IPS-NIHi11 (cell line): ENCODE data around the gene CHMP6.
A peak's percentile ranks its signal among the peaks of the same experiment; 100 is the strongest.

Experiments used
- DNase-seq: peaks from one replicate; pipeline ENCODE4 v3.0.0; 2012; ENCODE audit warnings: mixed read lengths, low spot score

Gene CHMP6

DNA sequence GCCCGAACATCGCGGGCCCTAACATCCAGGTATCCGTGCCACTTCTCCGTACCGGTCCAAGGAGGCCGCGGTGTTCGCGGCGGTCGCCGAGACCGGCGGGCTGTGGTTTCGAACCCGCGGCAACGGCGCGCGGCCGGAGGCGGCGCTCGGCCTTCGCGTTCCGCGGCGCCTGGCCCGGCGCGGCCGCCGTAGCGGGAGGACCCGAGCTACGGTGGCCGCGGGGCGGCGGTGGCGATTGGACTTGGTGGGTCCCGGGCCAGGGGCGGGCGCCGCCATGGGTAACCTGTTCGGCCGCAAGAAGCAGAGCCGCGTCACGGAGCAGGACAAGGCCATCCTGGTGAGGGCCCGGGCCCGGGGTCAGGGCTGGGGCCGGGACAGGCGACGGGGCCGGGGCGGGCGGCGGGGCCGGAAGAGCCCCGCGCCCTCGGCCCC is at the start of gene CHMP6:
Gene CHMP6 (plus strand): TSS at position 197 of the 432 bp plus-strand sequence. CDS start 78 bp downstream, at position 275.
- peak; percentile 96 for DNase-seq

DNA sequence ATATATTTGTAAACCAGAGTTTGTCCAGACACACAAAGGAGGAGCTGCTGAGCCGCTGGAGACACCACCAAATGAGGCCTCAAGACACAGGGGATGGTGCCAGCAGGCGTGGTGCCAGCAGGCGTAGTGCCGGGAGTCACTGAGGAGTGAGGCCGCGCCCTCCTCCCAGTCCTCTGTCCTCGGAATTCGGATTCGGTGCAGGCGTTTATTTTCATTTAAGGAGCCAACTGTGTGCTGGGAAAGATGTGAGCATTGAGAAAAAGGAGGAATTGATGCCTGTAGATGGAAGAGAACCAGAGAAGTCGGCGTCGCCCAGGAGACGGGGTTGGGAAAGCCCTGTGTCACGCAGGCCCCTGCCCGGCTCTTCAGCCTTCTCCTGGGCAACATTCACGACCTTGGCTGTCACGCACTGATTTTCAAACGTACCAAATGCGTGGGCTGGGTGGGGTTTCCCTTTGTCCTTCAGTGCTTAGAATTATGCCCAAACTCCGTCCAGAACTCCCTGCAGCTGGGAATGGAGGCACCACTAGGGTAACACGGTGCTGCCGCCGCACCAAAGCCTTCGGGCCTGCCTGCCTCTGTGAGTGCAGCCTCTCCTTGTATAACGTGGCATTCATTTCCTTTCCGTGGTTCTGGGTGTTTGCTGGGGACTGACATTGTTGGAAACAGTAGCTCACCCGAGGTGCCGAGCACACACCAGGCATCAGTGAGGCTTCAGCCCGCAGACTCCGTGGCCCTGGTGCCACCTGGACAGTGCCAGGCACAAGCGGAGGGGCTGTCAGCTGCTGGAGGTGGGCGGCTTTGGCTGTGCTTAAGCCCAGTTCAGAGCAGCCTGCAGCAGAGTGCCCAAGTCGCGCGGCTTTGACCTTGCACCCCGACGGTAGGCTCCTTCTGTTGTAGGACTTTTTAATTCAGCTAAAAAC is 49.0 kb upstream of the CHMP6 start:
- DNase-seq: peak; percentile 35

DNA sequence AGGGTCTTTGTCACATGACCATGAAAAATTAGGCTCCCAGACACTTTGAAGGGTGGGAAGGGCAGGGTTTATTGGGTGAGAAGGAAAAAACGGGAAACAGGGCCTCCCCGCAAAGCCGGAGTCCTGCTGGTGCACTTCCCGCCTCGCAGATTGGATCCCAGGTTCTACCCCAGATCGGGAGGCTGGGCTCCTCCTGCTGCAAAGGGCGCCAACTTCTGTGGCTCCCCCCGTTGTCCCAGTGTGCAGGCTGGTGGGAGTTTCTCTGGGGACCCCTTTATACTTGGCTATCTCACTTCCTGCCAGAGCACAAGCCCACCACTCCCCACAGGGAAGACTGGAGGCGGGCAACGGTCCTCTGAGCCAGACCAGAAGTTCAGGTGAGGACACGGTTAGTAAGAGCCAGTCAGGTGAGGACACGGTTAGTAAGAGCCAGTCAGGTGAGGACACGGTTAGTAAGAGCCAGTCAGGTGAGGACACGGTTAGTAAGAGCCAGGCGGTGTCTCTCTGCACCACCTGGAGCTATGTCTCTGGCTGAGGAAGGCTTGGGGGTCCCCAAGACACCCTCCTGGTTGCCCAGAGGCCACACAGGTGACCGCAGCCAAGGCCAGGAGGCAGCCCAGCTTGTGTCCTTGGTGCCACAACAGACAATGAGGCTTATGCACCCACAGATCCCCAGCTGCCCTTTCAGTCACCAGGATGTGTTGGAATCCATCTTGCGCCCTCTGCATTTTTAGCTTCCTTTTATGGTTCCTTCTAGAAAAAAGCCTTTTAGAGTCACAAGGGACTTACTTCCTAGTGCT is 48.1 kb upstream of the CHMP6 start:
- no peak for DNase-seq

DNA sequence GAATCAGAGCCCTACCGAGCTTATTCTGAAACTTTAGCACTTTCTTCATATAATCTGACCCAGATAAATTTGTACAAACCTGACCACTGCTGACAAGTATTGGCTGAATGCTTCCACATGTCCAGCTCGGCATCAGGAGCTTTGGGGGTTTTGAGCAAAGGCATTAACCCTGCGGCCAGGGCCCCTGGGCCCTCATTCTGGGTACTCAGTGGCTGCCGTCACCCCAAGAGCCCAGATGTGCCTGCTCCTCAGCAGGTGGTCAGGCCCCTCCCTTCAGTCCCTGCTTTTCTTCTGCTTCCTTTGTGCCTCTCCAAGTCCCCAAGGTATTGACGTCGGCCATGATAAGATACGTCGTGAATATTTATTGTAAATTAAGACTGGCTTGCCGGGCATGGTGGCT is 47.3 kb upstream of the CHMP6 start:
- DNase-seq: no peak

DNA sequence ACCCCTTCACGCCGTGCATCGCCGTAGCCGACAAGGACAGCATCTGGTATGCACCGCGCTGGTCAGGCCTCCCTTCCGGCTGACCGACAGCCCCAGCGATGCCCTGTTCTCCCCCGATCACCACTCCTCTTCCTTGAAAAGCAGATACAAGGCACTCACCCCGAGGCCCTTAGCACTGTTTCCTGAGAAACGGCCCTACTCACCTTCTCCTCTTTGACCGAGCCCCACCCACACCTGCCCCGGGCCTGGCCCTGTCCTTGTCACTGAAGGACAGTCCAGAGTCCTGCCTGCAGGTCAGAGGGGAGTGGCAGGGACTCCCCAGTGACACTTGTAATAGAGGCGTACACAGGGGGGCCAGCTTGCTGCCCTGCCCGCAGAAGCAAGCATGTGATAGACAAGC is 45.9 kb upstream of the CHMP6 start:
- no peak for DNase-seq

DNA sequence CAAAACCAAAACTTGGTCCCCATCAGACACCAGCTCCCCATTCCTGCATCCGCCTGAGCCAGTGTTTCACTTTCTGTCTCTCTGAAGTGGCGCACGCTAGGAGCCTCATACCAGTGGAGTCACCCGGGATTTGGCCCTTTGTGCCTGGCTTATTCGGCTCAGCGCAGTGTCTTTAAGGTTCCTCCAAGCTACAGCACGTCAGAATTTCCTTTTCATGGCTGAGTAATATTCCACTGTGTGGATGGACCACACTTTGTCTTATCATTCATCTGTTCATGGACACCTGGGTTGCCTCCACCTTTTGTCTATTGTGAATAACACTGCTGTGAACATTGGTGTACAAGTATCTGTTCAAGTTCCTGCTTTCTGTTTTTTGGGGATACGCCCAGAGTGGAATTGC is 45.2 kb upstream of the CHMP6 start:
- DNase-seq: no peak

DNA sequence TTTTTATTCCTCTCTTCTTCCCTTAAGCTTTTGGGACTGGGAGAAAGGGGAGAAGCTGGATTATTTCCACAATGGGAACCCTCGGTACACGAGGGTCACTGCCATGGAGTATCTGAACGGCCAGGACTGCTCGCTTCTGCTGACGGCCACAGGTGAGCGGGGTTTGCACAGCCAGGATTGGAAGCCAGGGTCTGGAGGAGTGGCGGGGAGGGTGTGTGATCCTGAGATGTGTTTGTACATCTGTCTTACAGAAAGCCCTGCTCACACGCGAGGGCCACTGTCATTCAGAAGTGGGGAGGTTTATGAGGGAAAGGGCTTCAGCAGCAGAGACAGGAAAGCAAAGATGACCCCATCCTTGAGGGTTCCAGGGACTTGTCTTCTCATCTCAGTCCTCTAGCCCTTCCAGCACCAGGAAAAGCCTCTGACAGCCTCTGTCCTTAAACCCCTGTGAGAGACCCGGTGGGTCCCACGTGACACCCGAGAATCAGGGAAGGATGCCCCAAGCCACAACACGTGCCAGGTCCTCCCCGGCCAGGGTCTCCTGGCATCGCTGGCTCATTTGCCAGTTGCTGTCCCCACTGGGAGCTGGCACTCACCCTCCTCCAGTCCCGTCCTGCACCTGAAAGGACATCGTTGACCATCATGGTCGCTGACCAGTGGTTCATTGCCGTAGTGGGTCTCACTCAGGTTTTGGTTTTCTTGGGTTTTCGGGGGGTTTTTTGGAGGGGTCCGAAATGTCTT is 44.3 kb upstream of the CHMP6 start:
- DNase-seq: no peak

DNA sequence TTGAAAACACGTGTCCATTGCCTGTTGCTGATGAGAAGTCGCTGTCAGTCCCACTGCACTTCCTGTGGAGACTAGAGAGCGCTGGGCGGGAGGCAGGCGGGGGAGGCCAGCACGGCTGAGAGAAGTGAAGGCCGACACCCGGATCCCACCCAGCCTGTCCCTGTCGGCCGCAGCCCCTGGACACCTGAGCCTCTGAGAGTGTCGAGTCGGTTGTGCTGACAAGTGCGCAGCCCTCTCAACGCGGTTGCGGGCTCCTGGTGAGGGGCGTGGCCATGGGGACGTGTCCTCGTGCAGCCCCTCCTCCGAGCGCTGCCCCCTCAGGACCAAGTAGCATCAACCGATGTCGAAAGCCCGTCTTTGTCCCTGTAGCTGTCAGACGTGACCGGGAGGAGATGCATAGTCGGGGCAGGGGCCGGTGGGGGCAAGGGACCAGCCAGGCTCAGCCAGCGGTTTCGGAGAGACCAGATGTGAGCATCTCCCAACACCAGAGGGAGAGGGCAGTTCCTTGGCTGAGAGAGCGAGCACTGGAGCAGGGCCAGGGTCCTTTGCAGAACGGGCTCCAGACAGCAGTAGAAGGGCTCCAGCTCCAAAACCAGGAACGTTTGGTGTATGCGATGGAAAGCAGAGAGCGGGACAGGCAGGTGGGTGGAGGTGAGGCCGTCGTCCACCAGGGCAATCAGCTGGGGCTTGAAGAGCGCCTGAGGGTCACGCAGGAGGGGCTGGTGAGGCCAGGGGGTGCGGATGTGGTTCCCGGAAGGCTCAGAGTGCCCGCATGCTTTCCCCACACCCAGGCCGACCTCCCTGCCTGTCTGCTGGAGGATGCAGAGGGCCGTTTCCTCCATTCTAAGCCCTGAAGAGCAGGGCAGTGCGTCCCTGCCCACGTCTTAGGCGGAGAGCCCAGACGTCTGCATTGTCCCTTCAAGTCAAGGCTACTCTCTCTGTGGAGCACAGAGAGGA is 43.3 kb upstream of the CHMP6 start:
- no peak for DNase-seq

DNA sequence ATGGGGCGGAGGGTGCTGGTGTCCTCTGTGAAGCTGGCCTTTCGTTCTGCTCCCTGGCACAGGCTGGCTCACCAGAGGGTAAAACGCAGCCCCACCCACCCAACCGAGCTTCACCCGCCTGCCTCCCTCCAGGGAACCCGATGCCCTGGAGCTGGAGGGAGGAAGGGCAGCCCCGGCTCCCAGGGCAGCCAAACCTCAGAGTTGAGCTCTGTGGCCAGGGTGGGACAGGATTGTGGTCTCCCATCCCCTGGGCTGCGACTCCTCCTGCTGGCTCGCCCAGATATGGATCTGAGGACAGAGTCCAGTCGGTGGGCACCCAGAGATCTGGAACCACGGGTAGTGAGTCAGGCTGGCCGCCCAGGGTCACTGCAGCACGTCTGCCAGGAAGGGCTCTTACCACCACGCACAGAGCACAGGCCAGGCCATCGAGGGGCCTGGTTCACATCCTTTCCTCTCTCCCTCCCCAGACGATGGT is 42.6 kb upstream of the CHMP6 start:
- peak; percentile 12 for DNase-seq

DNA sequence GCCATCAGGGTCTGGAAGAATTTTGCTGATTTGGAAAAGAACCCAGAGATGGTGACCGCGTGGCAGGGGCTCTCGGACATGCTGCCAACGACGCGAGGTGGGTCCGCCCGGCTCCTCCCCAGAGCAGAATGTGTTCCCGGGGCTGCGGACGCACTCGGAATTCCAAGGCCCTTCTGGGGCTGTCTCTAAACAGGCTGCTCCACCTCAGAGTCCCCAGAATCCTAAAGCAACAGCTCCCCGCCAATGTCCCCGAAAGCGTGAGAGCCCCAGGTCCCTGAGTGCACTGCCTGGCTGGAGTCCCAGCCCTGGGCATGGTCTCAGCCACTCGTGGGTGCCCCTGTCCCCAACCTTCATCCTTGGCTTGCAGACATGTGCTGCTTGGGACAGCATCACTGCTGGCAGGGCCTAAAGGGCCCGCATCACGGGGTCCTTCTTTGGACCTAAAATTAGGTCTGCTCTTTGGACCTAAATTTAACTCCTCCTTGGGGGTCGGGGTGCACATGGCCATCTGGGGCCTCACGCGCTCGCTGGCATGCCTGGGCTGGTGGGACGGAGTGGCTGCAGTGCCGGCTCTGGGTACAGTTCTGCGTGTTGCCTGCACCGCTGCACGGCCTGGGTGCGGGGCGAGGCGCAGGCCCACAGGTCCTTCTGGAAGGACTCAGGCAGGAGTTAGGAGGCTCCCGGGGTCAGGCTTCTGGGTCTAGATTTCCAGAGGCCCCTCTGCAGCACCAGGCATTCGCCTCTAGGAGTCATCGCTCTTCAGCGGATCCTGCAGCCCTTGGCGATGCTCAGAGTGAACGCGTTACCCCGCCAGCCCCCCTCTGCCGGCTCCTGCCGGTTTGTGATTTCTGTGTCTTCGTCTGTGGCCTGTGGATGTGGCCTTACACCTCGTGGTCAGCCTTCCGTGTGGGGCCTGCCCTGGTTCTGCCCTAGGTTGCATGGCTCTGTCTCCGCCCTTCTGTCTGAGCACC is 41.9 kb upstream of the CHMP6 start:
- peak; percentile 72 for DNase-seq

DNA sequence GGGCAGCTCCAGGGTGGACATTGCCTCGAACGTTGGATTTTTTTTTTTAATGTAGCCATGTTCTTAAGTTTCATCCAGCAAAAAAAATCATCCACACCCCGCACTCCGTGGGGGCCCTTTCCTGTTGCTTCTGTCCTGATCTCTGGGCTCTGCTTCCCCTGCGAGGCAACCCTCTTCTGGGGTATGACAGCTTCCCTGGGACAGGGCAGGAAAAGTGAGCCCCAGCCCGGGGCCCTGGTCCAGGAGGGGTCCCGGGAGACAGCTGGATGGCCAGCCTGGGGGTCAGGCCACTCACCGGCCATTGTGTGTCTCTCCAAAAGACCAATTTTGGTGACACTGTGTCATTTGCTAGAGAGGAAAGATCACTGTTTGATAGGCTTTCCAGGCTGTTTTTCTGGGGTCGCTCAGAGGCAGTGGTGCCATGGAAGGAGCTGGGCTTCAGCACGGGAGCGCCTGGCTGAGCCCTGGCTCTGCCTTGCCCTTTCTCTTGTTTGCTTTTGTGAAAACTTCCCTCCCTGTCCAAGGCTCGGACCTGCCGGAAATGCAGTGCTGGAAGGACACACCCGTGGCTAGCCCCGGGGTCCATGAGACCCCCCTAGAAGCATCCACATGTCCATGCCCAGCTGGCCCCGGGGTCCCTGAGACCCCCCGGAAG is 41.0 kb upstream of the CHMP6 start:
- no peak for DNase-seq

DNA sequence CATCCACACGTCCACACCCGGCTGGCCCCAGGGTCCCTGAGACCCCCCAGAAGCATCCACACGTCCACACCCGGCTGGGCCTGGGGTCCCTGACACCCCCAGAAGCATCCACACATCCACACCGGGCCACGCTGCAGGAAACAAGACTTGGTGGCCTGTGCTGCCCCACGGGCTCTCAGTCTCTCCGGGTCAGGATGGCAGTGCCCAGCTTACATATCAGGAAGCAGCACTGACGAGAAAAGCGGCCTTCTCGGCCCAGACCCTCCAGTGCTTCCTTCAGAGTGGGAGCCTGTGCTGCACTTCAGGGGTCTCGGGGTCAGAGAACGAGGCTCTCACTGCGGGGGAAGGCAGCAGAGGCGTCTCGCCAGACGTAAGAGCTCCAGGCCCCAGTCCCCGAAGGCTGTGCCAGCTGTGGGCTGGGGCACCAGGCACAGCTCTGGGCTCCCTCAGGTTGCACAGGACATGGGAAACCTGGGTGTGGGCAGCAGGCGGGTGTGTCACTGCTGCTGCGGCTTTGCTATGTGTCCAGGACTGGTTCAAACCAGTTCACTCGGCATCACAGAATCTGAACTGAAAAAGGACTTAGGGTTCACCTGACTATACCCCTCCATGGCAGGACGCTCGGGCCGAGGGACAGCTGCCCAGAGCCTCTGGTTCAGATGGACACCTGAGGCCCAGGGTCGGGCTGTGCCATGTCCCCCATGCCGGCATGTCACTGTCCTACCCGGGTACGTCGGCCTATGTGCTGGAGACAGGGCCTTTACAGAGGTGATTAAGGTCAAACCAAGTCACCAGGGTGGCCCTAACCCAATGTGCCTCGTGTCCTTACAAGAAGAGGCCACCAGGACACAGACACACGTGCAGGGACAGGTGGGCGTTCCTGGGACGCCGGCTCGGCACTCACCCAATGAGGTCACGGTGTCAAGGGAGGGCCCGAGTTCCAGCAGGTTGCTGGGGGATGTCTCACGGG is 40.2 kb upstream of the CHMP6 start:
- no peak for DNase-seq

DNA sequence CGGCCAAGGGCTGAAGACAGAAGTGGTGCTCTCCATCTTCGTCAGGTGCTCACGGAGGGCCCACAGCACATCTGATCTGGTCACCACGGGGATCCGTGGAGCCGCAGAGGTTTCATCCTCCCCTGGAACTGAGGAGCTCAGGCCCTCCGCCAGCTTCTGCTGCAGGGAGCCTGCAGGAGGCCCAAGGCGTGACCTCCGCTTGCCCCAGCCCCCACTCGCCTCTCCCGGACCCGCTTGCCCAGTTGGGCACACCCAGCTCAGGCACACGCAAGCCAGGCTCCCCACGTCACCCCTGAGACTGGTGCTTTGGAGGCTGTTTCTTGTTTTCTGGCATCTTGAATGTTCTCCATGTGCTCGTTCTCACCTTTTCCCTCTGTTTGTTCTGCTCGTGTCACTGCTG is 39.4 kb upstream of the CHMP6 start:
- no peak for DNase-seq

DNA sequence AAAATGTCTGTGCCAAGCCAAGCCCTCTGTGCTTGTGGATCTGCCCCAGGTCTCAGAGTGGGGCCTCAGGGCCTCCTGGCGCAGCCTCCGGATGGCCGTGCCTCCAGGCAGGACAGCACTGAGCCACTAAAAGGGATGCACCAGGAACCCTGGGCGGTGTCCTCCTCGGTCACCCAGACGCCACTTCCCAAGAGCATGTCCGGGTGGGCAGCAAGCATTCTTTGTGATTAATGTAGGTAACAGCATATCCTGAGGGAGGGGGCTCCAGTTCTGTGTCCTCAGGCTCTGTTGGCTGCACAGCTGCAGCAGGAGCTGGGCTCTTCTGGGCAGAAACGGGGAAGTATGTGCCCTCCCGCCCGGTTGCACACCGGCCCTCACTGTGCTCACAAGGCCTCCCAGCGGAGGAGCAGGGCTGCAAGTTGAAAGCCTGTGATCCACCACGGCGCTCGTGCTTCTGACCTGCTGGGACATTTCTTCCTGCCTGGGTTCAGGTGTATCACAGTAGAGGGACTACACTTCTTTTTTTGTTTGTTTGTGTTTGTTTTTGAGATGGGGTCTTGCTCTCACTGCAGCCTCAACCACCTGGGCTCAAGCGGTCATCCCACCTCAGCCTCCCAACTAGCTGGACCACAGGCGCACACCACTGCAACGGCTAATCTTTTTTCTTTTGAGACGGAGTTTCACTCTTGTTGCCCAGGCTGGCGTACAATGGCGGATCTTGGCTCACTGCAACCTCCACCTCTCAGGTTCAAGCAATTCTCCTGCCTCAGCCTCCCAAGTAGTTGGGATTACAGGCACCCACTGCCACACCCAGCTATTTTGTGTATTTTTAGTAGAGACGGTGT is 37.9 kb upstream of the CHMP6 start:
- no peak for DNase-seq

DNA sequence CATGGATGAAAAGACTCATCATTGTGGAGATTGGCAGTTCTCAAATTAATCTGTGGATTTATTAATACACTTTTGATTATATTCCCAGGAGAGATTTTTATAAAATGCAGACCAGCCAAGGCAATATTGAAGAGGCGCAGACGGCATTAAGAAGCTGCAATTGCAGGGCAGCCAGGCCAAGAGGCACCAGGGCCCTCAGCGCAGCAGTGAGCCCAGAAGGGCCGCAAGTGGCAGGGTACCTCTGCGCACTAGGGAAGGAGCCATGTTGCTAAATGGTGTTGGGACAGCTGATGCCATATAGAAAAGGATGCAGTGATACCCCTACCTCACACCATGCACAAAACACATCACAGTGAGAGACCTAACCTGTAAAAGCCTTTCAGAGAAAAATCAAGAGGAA is 36.6 kb upstream of the CHMP6 start:
- DNase-seq: no peak

DNA sequence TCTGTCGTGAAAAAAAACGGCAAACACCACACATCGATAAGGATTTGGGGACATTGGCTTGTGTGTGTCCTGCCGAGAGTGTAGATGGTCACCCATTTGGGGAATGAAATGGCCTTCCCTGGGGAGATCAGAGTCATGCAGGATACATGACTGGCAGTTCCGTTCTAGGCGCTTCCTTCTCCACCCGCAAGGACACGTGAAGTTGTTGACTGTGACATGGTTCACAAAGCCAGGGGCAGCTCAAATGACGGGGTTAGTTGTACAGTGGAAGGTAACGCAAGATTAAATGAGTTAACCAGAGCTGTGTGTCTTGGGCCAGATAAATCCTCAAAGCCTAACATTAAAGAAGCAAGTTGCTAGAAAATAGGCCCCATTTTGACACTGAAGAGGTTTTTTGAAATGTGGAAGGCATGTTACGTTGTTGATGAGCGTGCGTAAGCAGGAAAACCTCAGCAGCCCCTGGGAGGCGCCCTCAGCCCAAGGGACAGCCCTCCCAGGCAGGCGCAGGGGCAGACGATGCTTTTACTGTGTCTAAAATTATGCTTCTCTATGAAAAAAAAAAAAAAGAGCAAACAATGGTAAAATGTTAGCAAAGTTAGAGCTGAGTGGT is 35.9 kb upstream of the CHMP6 start:
- DNase-seq: no peak
